IPS DF 6.9 (cell line): ENCODE data around the gene ARFGEF2.

Source experiments
- DNase-seq: peaks from one replicate; pipeline ENCODE4 v3.0.0-alpha.2; 2013; ENCODE audit warnings: low read depth, low spot score
- H3K27ac ChIP-seq: one replicate; pipeline ENCODE4 v1.5.1; 2013; ENCODE audit warnings: low read length, control low read depth
- H3K27me3 ChIP-seq: 2 replicates; pipeline ENCODE4 v1.6.1; 2013; ENCODE audit warnings: mild to moderate bottlenecking, low read length; ENCODE audit not compliant: control insufficient read depth, insufficient read depth
- H3K36me3 ChIP-seq: 2 replicates; pipeline ENCODE4 v1.6.1; 2013; ENCODE audit warnings: low read length; ENCODE audit not compliant: control insufficient read depth, insufficient read depth
- H3K4me1 ChIP-seq: 2 replicates; pipeline ENCODE4 v1.6.1; 2013; ENCODE audit warnings: low read length; ENCODE audit not compliant: control insufficient read depth, insufficient read depth
- H3K4me3 ChIP-seq: 2 replicates; pipeline ENCODE4 v1.5.1; 2013; ENCODE audit warnings: mild to moderate bottlenecking, low read length
- H3K9me3 ChIP-seq: 2 replicates; pipeline ENCODE4 v1.6.1; 2013; ENCODE audit warnings: low read length, inconsistent platforms; ENCODE audit not compliant: control insufficient read depth, insufficient read depth
- WGBS: extraction: QIAGEN DNeasy Blood & Tissue Kit; methylation state at CpG from one replicate; pipeline ENCODE4 v1.1.7; 2013; ENCODE audit warnings: mixed read lengths, missing lambda C conversion rate; ENCODE audit not compliant: insufficient read length, insufficient coverage; 5-methylcytosine and 5-hydroxymethylcytosine counted together

The ARFGEF2 gene

GRCh38 chr20:48951646-48952045 lies 30.1 kb downstream of the ARFGEF2 start:
- DNase-seq = no peak
- Histone ChIP-seq H3K4me1 (no peaks in the 10 kb centered on the region), H3K4me3 (no peak overlapping the region), H3K36me3 (peaks cover 8% of the 10 kb centered on the region; the same call in 1 of the 2 replicates), H3K27me3 (no peaks in the 10 kb centered on the region), H3K9me3 (no peaks in the 10 kb centered on the region), H3K27ac (no peak overlapping the region)
- no CpG with 5 or more reads among the region's 4 CpGs for WGBS

GRCh38 chr20:48952656-48953055 lies 31.1 kb downstream of the ARFGEF2 start:
- Histone ChIP-seq H3K9me3 (no peaks in the 10 kb centered on the region), H3K4me3 (no peak overlapping the region), H3K4me1 (no peaks in the 10 kb centered on the region), H3K27ac (no peak overlapping the region), H3K27me3 (no peaks in the 10 kb centered on the region), H3K36me3 (peaks cover 11% of the 10 kb centered on the region; the same call in 1 of the 2 replicates)
- no peak for DNase-seq
- WGBS = no CpG with 5 or more reads among the region's 6 CpGs

- no peak for DNase-seq
- WGBS = no CpG with 5 or more reads among the region's 6 CpGs
Observed at GRCh38 chr20:48953653-48954052, 32.1 kb downstream of the ARFGEF2 start.

GRCh38 chr20:48956052-48956451 lies 34.5 kb downstream of the ARFGEF2 start:
- no peaks in the 10 kb centered on the region for H3K4me1 ChIP-seq
- no CpG with 5 or more reads among the region's 4 CpGs for WGBS
- no peak for DNase-seq
- H3K36me3 ChIP-seq = peaks cover 11% of the 10 kb centered on the region; the same call in 1 of the 2 replicates
- H3K4me3 ChIP-seq = no peak overlapping the region
- no peaks in the 10 kb centered on the region for H3K9me3 ChIP-seq
- H3K27ac ChIP-seq = no peak overlapping the region
- no peaks in the 10 kb centered on the region for H3K27me3 ChIP-seq

More at GRCh38 chr20:48953653-48954052, 32.1 kb downstream of the ARFGEF2 start:
- Histone ChIP-seq H3K4me1 (no peaks in the 10 kb centered on the region), H3K4me3 (no peak overlapping the region), H3K27ac (no peak overlapping the region), H3K27me3 (no peaks in the 10 kb centered on the region), H3K36me3 (peaks cover 11% of the 10 kb centered on the region; the same call in 1 of the 2 replicates), H3K9me3 (no peaks in the 10 kb centered on the region)

GRCh38 chr20:48957053-48957481 lies 35.6 kb downstream of the ARFGEF2 start:
- no peaks in the 10 kb centered on the region for H3K9me3 ChIP-seq
- no peaks in the 10 kb centered on the region for H3K4me1 ChIP-seq
- no peak overlapping the region for H3K27ac ChIP-seq
- peaks cover 11% of the 10 kb centered on the region; the same call in 1 of the 2 replicates for H3K36me3 ChIP-seq
- H3K4me3 ChIP-seq = no peak overlapping the region
- no peak for DNase-seq
- WGBS = no CpG with 5 or more reads among the region's 2 CpGs
- no peaks in the 10 kb centered on the region for H3K27me3 ChIP-seq

GRCh38 chr20:48957533-48957932 lies 36.0 kb downstream of the ARFGEF2 start:
- no peak overlapping the region for H3K4me3 ChIP-seq
- no peaks in the 10 kb centered on the region for H3K27me3 ChIP-seq
- no peaks in the 10 kb centered on the region for H3K4me1 ChIP-seq
- peaks cover 9% of the 10 kb centered on the region; the same call in 1 of the 2 replicates for H3K36me3 ChIP-seq
- H3K27ac ChIP-seq = no peak overlapping the region
- no peak for DNase-seq
- no CpG with 5 or more reads among the region's 2 CpGs for WGBS
- H3K9me3 ChIP-seq = no peaks in the 10 kb centered on the region

- H3K27ac ChIP-seq = no peak overlapping the region
- DNase-seq = no peak
- H3K27me3 ChIP-seq = no peaks in the 10 kb centered on the region
- H3K4me3 ChIP-seq = no peak overlapping the region
- H3K9me3 ChIP-seq = no peaks in the 10 kb centered on the region
- peaks cover 3% of the 10 kb centered on the region; the same call in 1 of the 2 replicates for H3K36me3 ChIP-seq
- no CpG with 5 or more reads among the region's 2 CpGs for WGBS
- H3K4me1 ChIP-seq = no peaks in the 10 kb centered on the region
Observed at GRCh38 chr20:48958743-48959142, 37.2 kb downstream of the ARFGEF2 start.

GRCh38 chr20:48959899-48960550 lies 38.5 kb downstream of the ARFGEF2 start:
- no peak for DNase-seq
- Histone ChIP-seq H3K4me3 (no peak overlapping the region), H3K36me3 (peaks cover 6% of the 10 kb centered on the region; the same call in 1 of the 2 replicates), H3K27ac (no peak overlapping the region), H3K4me1 (no peaks in the 10 kb centered on the region), H3K9me3 (no peaks in the 10 kb centered on the region), H3K27me3 (no peaks in the 10 kb centered on the region)
- no CpG with 5 or more reads among the region's 9 CpGs for WGBS

- Histone ChIP-seq H3K36me3 (peaks cover 6% of the 10 kb centered on the region; the same call in 1 of the 2 replicates), H3K4me3 (no peak overlapping the region), H3K4me1 (no peaks in the 10 kb centered on the region), H3K27ac (no peak overlapping the region), H3K9me3 (no peaks in the 10 kb centered on the region), H3K27me3 (no peaks in the 10 kb centered on the region)
- WGBS = no CpG with 5 or more reads among the region's 4 CpGs
- DNase-seq = no peak
Observed at GRCh38 chr20:48962421-48962820, 40.9 kb downstream of the ARFGEF2 start.

- Histone ChIP-seq H3K4me3 (no peak overlapping the region), H3K27ac (no peak overlapping the region), H3K4me1 (no peaks in the 10 kb centered on the region), H3K27me3 (no peaks in the 10 kb centered on the region), H3K36me3 (peaks cover 6% of the 10 kb centered on the region; the same call in 1 of the 2 replicates), H3K9me3 (no peaks in the 10 kb centered on the region)
- no CpG with 5 or more reads among the region's 11 CpGs for WGBS
- no peak for DNase-seq
Observed at GRCh38 chr20:48962976-48963771, 41.7 kb downstream of the ARFGEF2 start.
